Measurements from ENCODE around the gene SLC34A1.

DNA sequence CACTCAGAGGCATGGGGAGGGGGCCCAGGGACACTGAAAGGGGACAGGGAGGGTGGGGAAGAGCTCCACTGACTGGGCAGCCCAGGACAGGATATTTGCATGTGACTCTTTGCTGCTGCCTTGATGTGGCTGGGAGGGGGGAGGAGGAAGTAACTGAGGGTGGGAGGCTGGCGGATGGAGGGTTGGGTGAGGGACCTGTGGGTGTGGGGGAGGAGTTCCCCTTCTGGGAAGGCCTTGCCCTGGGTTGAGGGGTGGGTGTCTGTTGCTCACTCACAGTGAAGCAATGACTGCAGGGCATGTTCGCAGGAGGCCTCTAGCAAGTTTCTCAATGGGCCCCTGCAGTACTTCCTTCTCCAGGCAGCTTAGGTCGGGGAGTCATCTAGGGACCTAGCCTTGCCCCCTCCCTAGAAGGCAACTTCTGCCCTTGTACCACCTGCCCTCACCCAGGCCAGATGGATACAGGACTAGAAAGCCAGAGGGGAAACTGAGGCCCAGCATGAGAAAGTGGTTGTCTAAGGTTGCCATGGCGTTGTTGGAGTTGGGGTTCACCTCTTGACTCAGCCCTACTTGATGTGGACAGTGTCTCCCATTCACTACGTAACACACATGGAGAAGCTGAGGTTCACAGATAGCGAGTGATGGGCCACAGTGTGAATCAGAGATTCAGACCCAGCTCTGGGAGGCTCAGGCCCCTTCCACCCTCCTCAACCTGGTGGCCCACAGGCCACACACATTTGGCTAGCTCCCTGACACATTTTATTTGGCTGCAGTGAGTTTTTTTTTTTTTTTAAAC, 45.2 kb downstream of the SLC34A1 start:
- TF ChIP-seq ZNF335 (tag by site-specific recombination; conservative IDR thresholded peaks at IDR 0.05) (no peak), ZNF24 (tag by site-specific recombination; IDR thresholded peaks at IDR 0.05) (no peak), YY1 (tag by site-specific recombination; IDR thresholded peaks at IDR 0.05) (no peak), REST (tag by site-specific recombination; IDR thresholded peaks at IDR 0.05) (no peak), ZNF426 (tag by site-specific recombination; IDR thresholded peaks at IDR 0.05) (no peak), BCL11A (tag by site-specific recombination; IDR thresholded peaks at IDR 0.05; ENCODE audit: low read depth) (no peak)
- TF ChIP-seq, protein P1, sequence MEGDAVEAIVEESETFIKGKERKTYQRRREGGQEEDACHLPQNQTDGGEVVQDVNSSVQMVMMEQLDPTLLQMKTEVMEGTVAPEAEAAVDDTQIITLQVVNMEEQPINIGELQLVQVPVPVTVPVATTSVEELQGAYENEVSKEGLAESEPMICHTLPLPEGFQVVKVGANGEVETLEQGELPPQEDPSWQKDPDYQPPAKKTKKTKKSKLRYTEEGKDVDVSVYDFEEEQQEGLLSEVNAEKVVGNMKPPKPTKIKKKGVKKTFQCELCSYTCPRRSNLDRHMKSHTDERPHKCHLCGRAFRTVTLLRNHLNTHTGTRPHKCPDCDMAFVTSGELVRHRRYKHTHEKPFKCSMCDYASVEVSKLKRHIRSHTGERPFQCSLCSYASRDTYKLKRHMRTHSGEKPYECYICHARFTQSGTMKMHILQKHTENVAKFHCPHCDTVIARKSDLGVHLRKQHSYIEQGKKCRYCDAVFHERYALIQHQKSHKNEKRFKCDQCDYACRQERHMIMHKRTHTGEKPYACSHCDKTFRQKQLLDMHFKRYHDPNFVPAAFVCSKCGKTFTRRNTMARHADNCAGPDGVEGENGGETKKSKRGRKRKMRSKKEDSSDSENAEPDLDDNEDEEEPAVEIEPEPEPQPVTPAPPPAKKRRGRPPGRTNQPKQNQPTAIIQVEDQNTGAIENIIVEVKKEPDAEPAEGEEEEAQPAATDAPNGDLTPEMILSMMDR (tag by site-specific recombination; IDR thresholded peaks at IDR 0.05) = no peak
- TF ChIP-seq, protein P2, sequence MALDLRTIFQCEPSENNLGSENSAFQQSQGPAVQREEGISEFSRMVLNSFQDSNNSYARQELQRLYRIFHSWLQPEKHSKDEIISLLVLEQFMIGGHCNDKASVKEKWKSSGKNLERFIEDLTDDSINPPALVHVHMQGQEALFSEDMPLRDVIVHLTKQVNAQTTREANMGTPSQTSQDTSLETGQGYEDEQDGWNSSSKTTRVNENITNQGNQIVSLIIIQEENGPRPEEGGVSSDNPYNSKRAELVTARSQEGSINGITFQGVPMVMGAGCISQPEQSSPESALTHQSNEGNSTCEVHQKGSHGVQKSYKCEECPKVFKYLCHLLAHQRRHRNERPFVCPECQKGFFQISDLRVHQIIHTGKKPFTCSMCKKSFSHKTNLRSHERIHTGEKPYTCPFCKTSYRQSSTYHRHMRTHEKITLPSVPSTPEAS (tag by site-specific recombination; IDR thresholded peaks at IDR 0.05) = no peak

Measured in HEK293 (cell line).